Kidney epithelial cell (primary cell): ENCODE data around the gene APBB2. TPM values are rescaled to one million over a fixed set of nuclear protein-coding genes. Genes with fewer than 3 reads are reported as not detected.

Experiments used
- DNase-seq: peaks from one replicate; pipeline ENCODE4 v3.0.0-alpha.2; 2010; ENCODE audit warnings: low read depth
- H3K27me3 ChIP-seq: 2 replicates; pipeline ENCODE4 v1.6.0; 2011; ENCODE audit warnings: low read length; ENCODE audit not compliant: control insufficient read depth, insufficient read depth
- H3K36me3 ChIP-seq: 2 replicates; pipeline ENCODE4 v1.5.1; 2011; ENCODE audit warnings: low read length; ENCODE audit not compliant: control insufficient read depth, insufficient read depth
- H3K4me3 ChIP-seq: 2 replicates; pipeline ENCODE4 v1.5.1; 2011; ENCODE audit warnings: low read depth, mild to moderate bottlenecking, control low read depth, low read length
- total RNA-seq: library from RNA; depleted of rRNA; stranded (reverse); fragments of >200 nt; gene quantifications from 2 replicates; pipeline ENCODE4 v1.2.3, GENCODE V29; 2015
- TF ChIP-seq, protein P1 (sequence below): IDR thresholded peaks from 2 replicates; pipeline ENCODE4 v1.5.1; 2011; ENCODE audit warnings: mild to moderate bottlenecking, moderate library complexity, low read length, control low read depth, inconsistent platforms; ENCODE audit not compliant: insufficient read depth, poor library complexity, severe bottlenecking

APBB2 gene
- total RNA-seq, 1 donor from 2014 or later: 52.0 TPM

DNA sequence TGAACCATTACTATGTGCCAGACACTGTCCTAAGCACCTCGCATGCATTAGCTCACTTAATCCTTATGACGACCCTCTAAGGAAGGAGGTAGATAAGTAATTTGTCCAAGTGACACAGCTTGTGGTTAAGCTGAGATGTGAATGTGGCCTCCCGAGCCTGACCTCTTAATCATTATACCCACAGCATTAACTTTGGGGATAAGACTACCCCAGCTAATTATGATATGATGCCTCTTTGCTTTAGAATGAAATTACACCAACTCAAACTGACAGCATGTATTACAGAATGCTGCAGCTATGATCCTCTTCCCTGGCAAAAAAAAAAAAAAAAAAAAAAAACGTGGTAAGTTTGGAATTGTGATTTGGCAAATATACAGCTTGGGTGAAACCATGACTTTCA lies 53.5 kb downstream of the APBB2 start:
- no peaks in the 10 kb centered on the region for H3K36me3 ChIP-seq
- no peak for DNase-seq
- no peak overlapping the region for H3K4me3 ChIP-seq
- TF ChIP-seq, protein P1, sequence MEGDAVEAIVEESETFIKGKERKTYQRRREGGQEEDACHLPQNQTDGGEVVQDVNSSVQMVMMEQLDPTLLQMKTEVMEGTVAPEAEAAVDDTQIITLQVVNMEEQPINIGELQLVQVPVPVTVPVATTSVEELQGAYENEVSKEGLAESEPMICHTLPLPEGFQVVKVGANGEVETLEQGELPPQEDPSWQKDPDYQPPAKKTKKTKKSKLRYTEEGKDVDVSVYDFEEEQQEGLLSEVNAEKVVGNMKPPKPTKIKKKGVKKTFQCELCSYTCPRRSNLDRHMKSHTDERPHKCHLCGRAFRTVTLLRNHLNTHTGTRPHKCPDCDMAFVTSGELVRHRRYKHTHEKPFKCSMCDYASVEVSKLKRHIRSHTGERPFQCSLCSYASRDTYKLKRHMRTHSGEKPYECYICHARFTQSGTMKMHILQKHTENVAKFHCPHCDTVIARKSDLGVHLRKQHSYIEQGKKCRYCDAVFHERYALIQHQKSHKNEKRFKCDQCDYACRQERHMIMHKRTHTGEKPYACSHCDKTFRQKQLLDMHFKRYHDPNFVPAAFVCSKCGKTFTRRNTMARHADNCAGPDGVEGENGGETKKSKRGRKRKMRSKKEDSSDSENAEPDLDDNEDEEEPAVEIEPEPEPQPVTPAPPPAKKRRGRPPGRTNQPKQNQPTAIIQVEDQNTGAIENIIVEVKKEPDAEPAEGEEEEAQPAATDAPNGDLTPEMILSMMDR: no peak
- H3K27me3 ChIP-seq: no peaks in the 10 kb centered on the region

DNA sequence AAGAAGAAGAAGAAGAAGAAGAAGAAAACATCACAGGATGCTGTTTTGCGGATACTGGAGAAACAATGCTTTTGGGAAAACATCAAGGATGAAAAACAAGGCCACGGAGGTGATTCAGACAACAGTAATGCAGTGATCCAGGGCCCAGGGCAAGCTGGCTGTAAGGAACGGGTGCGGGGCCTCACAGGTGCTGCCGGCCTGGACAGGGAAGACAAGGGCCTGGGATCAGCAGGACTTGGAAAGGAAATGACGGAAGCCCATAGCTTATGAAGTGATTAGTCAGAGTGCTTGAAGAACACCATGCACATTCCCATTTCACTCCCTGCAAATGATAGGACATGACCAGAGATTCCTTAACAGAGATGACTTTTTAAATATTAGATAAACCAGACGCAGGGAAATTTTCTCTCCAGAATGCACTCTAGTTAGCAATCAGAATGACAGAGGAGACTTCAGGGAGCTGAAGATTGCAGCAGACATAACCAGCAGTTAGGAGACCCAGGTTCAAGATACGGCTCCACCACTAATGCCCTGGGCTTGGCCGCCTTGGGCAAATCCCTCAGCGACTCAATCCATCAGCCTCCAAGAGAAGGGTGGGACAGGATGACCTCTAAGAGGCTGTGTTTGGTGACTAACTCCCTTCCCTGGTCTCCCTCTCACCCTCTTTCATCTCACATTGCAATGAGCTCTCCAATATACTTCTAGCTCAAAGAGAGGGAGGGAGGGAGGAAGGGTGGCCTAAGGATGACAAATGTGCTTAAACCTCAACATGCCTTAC lies 54.1 kb downstream of the APBB2 start:
- H3K4me3 ChIP-seq: no peak overlapping the region
- H3K36me3 ChIP-seq: no peaks in the 10 kb centered on the region
- no peaks in the 10 kb centered on the region for H3K27me3 ChIP-seq
- TF ChIP-seq, protein P1: no peak
- DNase-seq: peak; percentile 92

DNA sequence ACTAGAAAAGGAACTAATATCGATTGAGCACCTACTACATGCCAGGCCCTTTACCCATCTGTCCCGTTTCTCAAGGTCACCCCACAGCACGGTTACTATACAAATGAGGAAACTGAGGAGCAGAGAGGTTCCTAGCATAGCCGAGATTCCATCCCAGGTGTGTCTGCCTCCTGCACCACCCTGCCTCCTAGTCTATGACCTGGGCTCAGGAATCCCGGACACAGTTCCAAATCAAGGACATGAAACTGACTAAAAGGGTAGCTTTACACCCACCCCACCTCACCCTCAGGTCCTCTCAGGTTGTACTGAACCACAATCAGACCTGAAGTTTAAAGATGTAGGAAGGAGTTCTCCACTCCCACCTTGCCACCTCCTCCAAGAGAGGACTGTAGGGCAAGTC lies 55.6 kb downstream of the APBB2 start:
- DNase-seq: no peak
- no peaks in the 10 kb centered on the region for H3K36me3 ChIP-seq
- no peaks in the 10 kb centered on the region for H3K27me3 ChIP-seq
- TF ChIP-seq, protein P1: no peak
- no peak overlapping the region for H3K4me3 ChIP-seq

DNA sequence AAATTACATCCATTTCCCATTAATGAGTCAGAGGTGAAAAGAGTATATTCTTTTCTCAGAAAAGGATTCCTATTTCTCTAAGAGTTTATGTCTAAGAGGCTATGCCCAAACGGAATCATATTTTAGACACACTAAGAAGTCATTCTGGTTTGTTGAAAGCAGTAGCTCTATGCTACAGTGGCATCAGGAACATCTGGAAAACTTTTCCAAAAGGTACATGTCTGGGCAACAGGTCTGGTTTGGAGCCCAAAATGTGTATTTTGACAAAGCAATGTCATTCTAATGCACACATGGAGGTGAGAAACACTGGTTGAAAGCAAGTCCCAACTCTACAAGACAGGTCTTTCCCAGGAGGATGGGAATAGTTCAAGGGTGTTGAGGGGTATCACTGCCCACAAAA lies 56.1 kb downstream of the APBB2 start:
- no peak for DNase-seq
- H3K27me3 ChIP-seq: no peaks in the 10 kb centered on the region
- TF ChIP-seq, protein P1: no peak
- no peak overlapping the region for H3K4me3 ChIP-seq
- no peaks in the 10 kb centered on the region for H3K36me3 ChIP-seq

DNA sequence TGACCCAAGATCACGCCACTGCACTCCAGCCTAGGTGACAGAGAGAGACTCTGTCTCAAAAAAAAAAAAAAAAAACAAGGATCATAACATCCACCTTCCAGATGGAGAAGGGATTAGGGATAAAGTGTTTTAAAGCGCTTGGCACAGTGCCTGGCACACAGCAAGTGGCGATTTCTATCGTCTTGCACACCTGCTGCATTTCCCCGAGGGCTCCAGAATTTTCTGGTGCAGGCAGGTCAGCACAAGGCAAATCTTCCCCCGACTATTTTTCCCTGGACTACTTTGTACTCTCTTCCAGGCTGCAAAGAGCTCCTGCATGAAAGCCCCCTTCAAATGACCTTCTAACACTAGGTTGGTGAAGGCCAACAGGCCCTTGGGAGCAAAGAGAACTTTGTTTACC lies 57.3 kb downstream of the APBB2 start:
- TF ChIP-seq, protein P1: no peak
- H3K27me3 ChIP-seq: no peaks in the 10 kb centered on the region
- no peak for DNase-seq
- H3K36me3 ChIP-seq: no peaks in the 10 kb centered on the region
- H3K4me3 ChIP-seq: no peak overlapping the region

DNA sequence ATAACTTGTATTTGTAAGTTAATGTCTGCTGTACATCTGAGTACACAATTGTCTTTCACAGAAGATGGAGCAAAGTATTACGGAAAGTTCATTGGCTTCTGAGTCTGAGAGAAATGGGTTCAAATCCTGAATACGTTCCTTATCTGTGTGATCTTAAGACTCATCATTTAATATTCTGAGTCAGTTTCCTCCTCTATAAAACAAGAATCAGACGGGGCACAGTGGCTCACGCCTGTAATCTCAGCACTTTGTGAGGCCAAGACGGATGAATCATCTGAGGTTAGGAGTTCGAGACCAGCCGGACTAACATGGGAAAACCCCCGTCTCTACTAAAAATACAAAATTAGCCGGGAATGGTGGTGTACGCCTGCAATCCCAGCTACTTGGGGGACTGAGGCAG lies 57.8 kb downstream of the APBB2 start:
- Histone ChIP-seq H3K4me3 (no peak overlapping the region), H3K36me3 (no peaks in the 10 kb centered on the region), H3K27me3 (no peaks in the 10 kb centered on the region)
- TF ChIP-seq, protein P1: no peak
- DNase-seq: no peak
